DND-41 (cell line): ENCODE results near the gene PI4K2A.
"Not testable (repeated sequence)": the region's sequence is repeated elsewhere in the genome, so short reads cannot be mapped to it uniquely, and the experiment has no call there.

Source experiments
- ATAC-seq: fragments of 200-7000 bp; cut with Tn5 transposase; 3 replicates; pipeline ENCODE4 v1.9.1; 2021; ENCODE audit warnings: low read depth; ENCODE audit not compliant: insufficient read depth
- DNase-seq: peaks from one replicate; pipeline ENCODE4 v3.0.0-alpha.2; 2020
- H2AFZ ChIP-seq: 2 replicates; pipeline ENCODE4 v1.6.0; 2012; ENCODE audit warnings: low read depth, low read length
- H3K27ac ChIP-seq: 2 replicates; pipeline ENCODE4 v1.5.1; 2012; ENCODE audit warnings: low read length, inconsistent platforms
- H3K27me3 ChIP-seq: fragments of 200-600 bp; sonication (generic); 2 replicates; pipeline ENCODE4 v1.6.0; 2012; ENCODE audit warnings: low read length, mild to moderate bottlenecking, inconsistent platforms; ENCODE audit not compliant: insufficient read depth, poor library complexity
- H3K36me3 ChIP-seq: 2 replicates; pipeline ENCODE4 v1.5.1; 2012; ENCODE audit warnings: low read length, inconsistent platforms; ENCODE audit not compliant: insufficient read depth
- H3K4me1 ChIP-seq: 2 replicates; pipeline ENCODE4 v1.5.1; 2012; ENCODE audit warnings: mild to moderate bottlenecking, low read length; ENCODE audit not compliant: insufficient read depth
- H3K4me2 ChIP-seq: 2 replicates; pipeline ENCODE4 v1.6.0; 2012; ENCODE audit warnings: mild to moderate bottlenecking, moderate library complexity, low read length, inconsistent platforms; ENCODE audit not compliant: insufficient read depth
- H3K4me3 ChIP-seq, 2 experiments: fragments of 200-600 bp in 1 of 2; shearing (Covaris generic) in 1 of 2; 2 replicates each; pipeline ENCODE4 v1.5.1; 2012 to 2016; ENCODE audit warnings: inconsistent platforms in 2 of 2, low read length in 2 of 2, mild to moderate bottlenecking in 2 of 2, low read depth in 1 of 2, moderate library complexity in 1 of 2
- H3K79me2 ChIP-seq: 2 replicates; pipeline ENCODE4 v1.6.0; 2012; ENCODE audit warnings: low read length, inconsistent platforms; ENCODE audit not compliant: insufficient read depth
- H3K9ac ChIP-seq: 2 replicates; pipeline ENCODE4 v1.6.0; 2012; ENCODE audit warnings: low read depth, mild to moderate bottlenecking, inconsistent platforms, low read length, moderate library complexity
- H3K9me3 ChIP-seq: 2 replicates; pipeline ENCODE4 v1.5.1; 2012; ENCODE audit warnings: low read length, moderate library complexity, mild to moderate bottlenecking, inconsistent platforms; ENCODE audit not compliant: insufficient read depth, severe bottlenecking
- H4K20me1 ChIP-seq: 2 replicates; pipeline ENCODE4 v1.6.0; 2012; ENCODE audit warnings: low read length; ENCODE audit not compliant: insufficient read depth
- EZH2 ChIP-seq: IDR thresholded peaks from 3 replicates; pipeline ENCODE4 v1.6.1; 2012; ENCODE audit warnings: borderline replicate concordance, low read depth, mild to moderate bottlenecking, moderate library complexity, low read length, inconsistent platforms; ENCODE audit not compliant: severe bottlenecking
- TF ChIP-seq, protein P1 (sequence below): IDR thresholded peaks from 2 replicates; pipeline ENCODE4 v1.5.1; 2012; ENCODE audit warnings: borderline replicate concordance, low read length, moderate library complexity, mild to moderate bottlenecking; ENCODE audit not compliant: poor library complexity, severe bottlenecking; ENCODE audit errors: extremely low read depth

The PI4K2A gene

DNA sequence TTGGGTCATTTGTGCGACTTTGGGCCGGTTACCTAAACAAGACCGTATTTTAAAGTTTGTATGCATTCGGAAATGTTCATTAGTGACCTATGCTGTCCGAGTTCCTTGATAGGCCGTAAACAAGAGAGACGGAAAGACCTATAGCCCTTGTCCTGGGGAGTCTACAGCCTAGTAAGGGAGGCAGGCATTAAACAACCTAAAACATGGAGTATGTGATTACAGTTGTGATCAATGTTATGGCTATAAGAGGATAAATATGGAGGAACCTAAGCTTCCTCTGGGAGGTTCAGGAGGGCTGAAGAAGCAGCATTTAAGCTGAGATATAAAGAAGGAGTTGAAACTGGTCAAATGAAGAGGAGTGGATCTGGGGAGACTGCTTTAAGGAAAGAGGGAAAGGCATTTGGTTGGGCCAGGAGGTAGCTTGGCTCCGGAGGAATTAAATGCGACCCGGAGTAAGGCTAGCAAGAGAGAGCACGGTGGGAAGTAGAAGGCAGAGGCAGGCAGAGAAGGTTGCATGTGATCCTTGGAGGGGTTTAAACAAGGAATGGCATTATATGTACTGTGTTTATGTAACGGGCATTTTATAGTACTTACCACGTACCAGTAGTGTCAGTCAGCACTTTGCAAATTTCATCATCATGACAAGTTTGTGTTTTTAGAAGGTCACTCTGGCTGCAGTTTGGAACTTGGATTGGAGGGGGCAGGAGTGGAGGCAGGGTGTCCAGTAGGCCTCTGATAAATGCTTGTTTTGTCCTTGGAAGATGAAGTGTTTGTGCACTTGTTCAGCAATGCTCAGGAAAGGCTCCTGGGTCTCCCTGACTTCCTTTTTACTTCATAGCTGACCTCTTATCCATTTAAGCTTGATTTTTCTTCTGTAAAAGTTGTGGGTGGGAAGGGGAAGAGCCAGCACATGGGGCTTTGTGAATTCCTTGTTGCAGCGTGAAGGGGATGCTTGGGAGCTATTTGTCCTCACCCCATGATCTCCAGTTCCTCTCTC is 47.6 kb downstream of the PI4K2A start:
- Histone ChIP-seq H3K27me3 (no peaks in the 10 kb centered on the region), H4K20me1 (no peaks in the 10 kb centered on the region), H3K27ac (peak overlapping the region; percentile 80), H3K4me2 (peak overlapping the region; percentile 100), H3K4me3 (peak overlapping the region; percentile 23 to 98; a peak in 3 of 4 replicates), H3K9ac (peak overlapping the region; percentile 70), H3K9me3 (no peaks in the 10 kb centered on the region), H3K79me2 (no peaks in the 10 kb centered on the region), H3K36me3 (no peaks in the 10 kb centered on the region), H2AFZ (peak overlapping the region; percentile 96), H3K4me1 (peaks cover 29% of the 10 kb centered on the region)
- DNase-seq = no peak
- TF ChIP-seq, protein P1, sequence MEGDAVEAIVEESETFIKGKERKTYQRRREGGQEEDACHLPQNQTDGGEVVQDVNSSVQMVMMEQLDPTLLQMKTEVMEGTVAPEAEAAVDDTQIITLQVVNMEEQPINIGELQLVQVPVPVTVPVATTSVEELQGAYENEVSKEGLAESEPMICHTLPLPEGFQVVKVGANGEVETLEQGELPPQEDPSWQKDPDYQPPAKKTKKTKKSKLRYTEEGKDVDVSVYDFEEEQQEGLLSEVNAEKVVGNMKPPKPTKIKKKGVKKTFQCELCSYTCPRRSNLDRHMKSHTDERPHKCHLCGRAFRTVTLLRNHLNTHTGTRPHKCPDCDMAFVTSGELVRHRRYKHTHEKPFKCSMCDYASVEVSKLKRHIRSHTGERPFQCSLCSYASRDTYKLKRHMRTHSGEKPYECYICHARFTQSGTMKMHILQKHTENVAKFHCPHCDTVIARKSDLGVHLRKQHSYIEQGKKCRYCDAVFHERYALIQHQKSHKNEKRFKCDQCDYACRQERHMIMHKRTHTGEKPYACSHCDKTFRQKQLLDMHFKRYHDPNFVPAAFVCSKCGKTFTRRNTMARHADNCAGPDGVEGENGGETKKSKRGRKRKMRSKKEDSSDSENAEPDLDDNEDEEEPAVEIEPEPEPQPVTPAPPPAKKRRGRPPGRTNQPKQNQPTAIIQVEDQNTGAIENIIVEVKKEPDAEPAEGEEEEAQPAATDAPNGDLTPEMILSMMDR = no peak
- no peak for TF ChIP-seq EZH2
- no peak for ATAC-seq

DNA sequence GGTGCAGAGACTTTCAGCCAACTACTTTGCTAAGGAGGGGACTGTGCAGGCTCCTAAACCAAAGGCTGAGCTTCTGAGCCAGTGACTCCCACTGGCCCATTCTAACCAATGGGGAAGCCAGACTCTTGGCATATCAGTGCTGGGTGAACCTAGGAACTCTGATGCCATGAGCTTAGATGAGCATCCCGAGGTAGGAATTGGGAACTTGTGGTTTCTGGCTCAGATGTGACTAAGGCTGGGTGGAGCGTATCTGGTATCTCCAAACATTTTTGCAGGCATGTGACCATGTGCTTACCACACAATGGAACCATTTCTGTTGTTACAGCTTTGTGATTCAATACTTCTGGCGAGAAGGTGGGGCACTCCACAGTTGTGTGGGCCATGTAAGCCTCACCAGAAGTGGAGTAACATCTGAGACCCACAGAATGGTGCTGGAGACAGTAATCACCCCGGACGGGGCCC is 49.1 kb downstream of the PI4K2A start:
- H3K4me3 ChIP-seq = no peak overlapping the region
- H3K4me2 ChIP-seq = no peak overlapping the region
- no peaks in the 10 kb centered on the region for H4K20me1 ChIP-seq
- DNase-seq = no peak
- H3K9me3 ChIP-seq = no peaks in the 10 kb centered on the region
- H3K27ac ChIP-seq = no peak overlapping the region
- H3K36me3 ChIP-seq = no peaks in the 10 kb centered on the region
- H3K27me3 ChIP-seq = no peaks in the 10 kb centered on the region
- no peak for ATAC-seq
- H3K9ac ChIP-seq = no peak overlapping the region
- no peak for TF ChIP-seq EZH2
- TF ChIP-seq, protein P1 = no peak
- peaks cover 29% of the 10 kb centered on the region for H3K4me1 ChIP-seq
- H3K79me2 ChIP-seq = no peaks in the 10 kb centered on the region
- no peak overlapping the region for H2AFZ ChIP-seq

DNA sequence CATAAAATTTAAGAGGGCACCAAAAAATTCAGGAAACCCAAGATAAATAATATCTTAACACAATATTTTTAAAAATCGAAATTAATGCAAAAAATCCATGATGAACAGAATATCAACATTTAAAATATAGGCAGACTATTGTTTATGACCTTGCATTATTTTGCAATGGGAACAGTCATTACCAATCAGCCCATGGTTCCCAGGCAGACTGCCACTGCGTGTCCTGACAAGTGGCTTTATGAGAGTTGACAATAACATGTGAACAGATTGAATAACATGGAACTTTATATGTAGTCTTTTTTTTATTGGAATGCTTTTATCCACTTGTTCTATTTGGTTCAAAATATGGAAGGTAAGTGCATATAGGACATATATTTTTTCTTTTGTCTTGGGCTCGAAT is 49.7 kb downstream of the PI4K2A start:
- H3K36me3 ChIP-seq = no peaks in the 10 kb centered on the region
- H2AFZ ChIP-seq = no peak overlapping the region
- H3K79me2 ChIP-seq = no peaks in the 10 kb centered on the region
- no peaks in the 10 kb centered on the region for H3K9me3 ChIP-seq
- H3K27ac ChIP-seq = no peak overlapping the region
- no peak overlapping the region for H3K4me2 ChIP-seq
- H3K27me3 ChIP-seq = no peaks in the 10 kb centered on the region
- no peak overlapping the region for H3K9ac ChIP-seq
- H3K4me1 ChIP-seq = peaks cover 29% of the 10 kb centered on the region
- ATAC-seq (no peak), DNase-seq (no peak)
- no peaks in the 10 kb centered on the region for H4K20me1 ChIP-seq
- no peak for TF ChIP-seq EZH2
- TF ChIP-seq, protein P1 = no peak
- H3K4me3 ChIP-seq = no peak overlapping the region

DNA sequence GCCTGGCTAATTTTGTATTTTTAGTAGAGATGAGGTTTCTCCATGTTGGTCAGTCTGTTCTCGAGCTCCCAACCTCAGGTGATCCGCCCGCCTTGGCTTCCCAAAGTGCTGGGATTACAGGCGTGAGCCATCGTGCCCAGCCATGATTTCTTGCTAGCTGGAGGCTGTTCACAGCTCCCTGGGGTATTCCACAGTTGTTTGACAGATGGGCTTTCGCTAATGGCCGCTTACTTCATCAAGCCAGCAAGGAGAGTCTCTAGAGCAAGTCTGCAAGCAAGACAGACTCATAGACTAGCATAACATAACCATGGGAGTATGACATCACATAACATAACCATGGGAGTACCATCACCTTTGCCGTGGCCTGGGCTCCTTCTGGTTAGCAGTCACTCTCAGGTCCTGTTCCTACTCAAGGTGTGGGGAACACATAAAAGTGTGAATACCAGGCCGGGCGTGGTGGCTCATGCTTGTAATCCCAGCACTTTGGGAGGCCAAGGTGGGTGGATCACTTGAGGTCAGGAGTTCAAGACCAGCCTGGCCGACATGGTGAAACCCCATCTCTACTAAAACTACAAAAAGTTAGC is 57.7 kb downstream of the PI4K2A start:
- ATAC-seq, H3K9me3 ChIP-seq, H4K20me1 ChIP-seq, H3K79me2 ChIP-seq, H2AFZ ChIP-seq, H3K27me3 ChIP-seq, H3K9ac ChIP-seq, H3K27ac ChIP-seq, H3K4me2 ChIP-seq, H3K4me1 ChIP-seq, DNase-seq, H3K36me3 ChIP-seq, H3K4me3 ChIP-seq: not testable (repeated sequence)
